Non-pigmented ciliary epithelial cell (primary cell): ENCODE results near the gene C19orf73.
A peak's percentile ranks its signal among the peaks of the same experiment; 100 is the strongest.
"Not testable (repeated sequence)": the region's sequence is repeated elsewhere in the genome, so short reads cannot be mapped to it uniquely, and the experiment has no call there.

Experiments used
- DNase-seq: peaks from one replicate; pipeline ENCODE4 v3.0.0-alpha.2; 2010; ENCODE audit warnings: low read depth

The C19orf73 gene

DNA sequence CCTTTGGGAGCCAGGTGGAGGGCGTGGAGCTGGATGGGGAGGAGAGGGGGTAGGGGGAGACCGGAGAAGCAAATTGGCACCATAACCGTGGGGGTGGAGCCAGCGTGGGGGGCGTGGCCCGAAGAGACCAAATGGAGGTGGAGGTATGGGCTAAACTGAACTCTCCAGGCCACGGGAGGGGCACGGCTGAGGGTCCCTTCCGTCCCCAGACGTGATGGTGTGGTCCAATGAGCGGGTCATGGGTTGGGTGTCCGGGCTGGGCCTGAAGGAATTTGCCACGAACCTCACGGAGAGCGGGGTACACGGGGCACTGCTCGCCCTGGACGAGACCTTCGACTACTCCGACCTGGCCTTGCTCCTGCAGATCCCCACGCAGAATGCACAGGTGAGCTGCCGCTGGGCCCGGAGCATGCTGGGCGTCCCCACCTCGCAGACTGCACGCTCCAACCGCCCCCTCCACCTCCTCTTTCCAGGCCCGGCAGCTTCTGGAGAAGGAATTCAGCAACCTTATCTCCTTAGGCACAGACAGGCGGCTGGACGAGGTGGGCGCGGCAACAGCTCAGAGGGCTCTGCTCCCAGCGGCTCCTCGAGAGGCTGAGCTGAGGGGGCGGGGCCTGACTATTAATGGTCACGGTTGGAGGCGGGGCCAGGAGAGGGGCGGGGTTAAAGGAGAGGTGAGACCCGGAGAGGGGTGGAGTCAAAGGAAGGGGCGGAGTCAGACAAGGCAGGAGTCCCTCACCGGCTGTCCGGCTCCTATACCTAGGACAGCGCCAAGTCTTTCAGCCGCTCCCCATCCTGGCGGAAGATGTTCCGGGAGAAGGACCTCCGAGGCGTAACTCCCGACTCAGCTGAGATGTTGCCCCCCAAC lies 30.1 kb upstream of the C19orf73 start:
- DNase-seq = no peak

GRCh38 chr19:49148044-49148682 lies 29.2 kb upstream of the C19orf73 start:
- no peak for DNase-seq

GRCh38 chr19:49146408-49146770 lies 27.4 kb upstream of the C19orf73 start:
- not testable (repeated sequence) for DNase-seq

GRCh38 chr19:49145573-49146407 lies 26.8 kb upstream of the C19orf73 start:
- DNase-seq = no peak

DNA sequence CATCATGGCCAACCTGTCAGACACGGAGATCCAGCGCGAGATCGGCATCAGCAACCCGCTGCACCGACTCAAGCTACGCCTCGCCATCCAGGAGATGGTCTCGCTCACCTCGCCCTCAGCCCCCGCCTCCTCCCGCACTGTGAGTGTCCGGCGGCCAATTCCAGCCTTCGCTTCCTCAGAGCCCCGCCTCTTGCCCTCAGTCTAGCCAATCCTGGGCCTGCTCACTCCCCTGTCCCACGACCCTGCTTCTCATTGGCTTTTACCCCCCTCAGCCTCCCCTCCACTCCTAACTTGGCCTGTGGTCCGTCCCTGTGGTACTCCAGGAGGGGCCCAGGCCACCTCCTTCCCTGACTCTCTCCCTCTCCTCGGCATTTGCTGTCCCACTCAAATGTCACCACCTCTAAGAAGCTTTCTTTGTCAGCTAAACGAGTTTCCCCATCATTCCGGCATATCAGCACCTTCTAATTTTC lies 24.0 kb upstream of the C19orf73 start:
- DNase-seq = no peak

DNA sequence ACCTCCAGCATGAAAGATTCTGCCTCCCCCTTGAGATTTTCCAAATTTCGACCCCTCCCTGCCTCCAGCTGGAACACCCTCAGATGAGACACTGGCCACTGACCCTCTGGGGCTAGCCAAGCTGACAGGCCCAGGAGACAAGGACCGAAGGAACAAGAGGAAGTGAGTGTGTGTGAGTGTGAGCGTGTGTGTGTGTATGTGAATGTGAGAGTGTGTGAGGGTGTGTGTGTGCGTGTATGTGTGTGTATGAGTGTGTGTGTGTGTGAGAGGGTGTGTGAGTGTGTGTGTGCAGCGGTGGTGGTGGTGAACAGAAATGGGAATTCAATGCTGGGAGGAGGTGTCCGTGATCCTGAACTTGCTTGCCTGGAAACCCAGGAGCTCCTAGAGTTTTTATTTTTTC lies 22.4 kb upstream of the C19orf73 start:
- no peak for DNase-seq

- no peak for DNase-seq
These were observed 22.0 kb upstream of the C19orf73 start for GRCh38 chr19:49140951-49141350.

- DNase-seq = no peak
These were observed 17.8 kb upstream of the C19orf73 start for GRCh38 chr19:49136771-49137171.

GRCh38 chr19:49135686-49136085 lies 16.7 kb upstream of the C19orf73 start:
- DNase-seq = no peak

DNA sequence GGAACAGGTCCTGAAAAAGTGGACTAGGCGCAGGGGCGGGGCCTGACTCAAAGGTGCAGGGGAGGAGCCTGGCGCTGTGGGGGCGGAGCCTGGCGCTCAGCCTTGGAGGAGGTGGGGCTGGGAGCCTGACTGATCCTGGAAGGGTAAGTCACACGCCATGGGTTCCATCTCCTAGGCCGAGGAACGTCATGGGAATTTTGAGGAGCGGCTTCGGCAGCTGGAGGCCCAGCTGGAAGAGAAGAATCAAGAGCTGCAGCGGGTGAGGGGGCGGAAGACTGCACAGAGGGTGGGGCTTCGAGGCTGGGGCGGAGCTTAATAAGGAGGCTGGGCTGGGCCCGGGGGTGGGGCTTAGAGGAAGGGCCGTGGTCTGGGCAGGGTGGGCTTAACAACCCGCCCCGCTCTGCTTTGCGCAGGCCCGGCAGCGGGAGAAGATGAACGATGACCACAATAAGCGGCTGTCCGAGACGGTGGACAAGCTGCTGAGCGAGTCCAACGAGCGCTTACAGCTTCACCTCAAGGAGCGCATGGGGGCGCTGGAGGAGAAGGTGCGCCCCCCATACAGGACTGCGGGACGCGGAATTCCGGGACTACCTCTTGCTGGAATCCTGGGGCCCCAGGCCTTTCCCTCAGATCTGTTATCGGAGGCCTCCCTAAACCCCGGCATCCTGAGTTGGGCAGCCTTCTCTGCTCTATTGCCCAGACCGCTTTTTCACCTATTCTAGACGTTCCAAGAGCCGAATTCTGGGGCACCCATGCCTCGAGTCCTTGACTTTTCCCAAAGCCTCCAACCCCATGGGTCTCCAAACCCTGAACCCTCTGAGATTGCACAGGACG lies 14.9 kb upstream of the C19orf73 start:
- DNase-seq = no peak

DNA sequence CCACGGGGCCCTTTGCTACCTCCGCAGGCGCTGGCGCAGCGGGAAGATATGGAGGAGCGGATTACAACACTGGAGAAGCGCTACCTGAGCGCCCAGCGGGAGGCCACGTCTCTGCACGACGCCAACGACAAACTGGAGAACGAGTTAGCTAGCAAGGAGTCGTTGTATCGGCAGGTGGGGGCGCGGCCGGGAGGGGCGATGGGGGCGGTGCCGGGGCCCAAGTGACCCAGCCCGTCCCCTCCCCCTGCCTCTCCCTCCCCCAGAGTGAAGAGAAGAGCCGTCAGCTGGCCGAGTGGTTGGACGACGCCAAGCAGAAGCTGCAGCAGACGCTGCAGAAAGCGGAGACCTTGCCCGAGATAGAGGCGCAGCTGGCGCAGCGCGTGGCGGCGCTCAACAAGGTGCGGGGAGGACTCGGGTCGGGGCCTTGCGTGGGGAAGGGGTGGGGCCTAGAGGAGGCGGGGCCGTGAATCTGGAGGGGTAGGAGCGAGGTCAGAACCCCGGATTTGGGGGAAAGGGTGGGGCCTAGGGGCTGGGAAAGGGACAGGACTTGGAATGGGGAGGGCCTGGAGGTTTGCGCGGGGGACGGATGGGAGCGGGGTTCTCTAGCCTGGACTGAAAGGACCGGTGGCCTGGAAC lies 14.1 kb upstream of the C19orf73 start:
- no peak for DNase-seq

DNA sequence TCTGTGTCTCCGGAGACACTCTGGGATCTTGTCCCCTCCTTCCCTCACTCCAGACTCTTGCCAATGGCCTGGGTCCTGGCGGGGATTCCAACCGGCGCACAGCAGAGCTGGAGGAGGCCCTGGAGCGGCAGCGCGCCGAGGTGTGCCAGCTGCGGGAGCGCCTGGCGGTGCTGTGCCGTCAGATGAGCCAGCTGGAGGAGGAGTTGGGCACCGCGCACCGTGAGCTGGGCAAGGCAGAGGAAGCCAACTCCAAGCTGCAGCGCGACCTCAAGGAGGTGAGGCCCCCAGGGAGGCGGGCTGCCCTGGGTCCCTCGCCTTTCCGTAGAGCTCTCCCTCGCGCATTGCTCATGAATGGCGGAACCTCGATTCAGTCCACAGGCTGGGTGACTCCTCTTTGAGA lies 11.4 kb upstream of the C19orf73 start:
- DNase-seq = no peak

DNA sequence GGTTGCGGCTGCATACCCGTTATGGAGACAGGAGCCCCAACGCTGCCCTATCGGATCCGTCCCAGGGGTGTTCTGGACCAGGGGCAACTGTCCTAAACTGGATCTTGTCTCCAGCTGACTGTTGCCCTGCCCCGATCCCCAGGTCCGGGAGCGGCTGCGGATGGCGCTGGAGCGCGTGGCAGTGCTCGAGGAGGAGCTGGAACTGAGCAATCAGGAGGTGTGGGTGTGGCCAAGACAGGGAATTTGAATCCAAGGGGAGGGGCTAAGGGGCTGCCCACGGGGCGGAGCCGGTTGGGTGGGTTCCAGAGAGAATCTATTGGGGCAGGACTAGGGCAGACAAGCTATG lies 10.3 kb upstream of the C19orf73 start:
- no peak for DNase-seq

DNA sequence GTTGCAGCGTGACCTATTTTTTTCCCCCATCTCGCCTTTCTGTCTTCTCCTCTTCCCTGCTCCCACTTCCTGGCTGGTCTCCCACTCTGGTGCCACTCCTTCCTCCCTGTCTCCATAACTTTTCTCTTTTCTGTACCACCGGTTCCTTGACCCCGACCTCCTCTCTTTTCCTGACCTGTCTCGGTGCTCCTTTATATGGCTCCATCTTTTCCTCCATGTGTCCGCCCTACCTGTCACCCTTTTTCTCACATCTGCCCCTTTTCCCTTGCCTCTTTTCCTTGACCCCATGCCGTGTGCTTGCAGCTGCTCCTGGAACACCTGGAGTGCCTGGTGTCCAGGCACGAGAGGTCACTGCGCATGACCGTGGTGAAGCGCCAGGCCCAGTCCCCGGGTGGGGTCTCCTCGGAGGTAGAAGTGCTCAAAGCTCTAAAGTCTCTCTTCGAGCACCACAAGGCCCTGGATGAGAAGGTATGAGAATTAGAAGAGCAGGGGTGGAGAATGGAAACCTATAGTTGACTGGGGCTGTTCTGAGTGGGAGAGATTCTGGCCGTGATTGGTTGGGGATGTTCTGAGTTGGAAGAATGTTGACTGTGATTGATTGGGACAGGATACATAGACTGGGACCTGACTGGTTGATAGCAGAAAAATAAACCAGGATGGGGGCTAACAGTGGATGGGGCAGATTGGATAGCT lies 9.7 kb upstream of the C19orf73 start:
- no peak for DNase-seq

- peak; percentile 78 for DNase-seq
These were observed 9.0 kb upstream of the C19orf73 start for GRCh38 chr19:49127674-49128544.

GRCh38 chr19:49127225-49127624 lies 8.3 kb upstream of the C19orf73 start:
- DNase-seq = not testable (repeated sequence)

- DNase-seq = no peak
These were observed 7.6 kb upstream of the C19orf73 start for GRCh38 chr19:49126575-49126974.

DNA sequence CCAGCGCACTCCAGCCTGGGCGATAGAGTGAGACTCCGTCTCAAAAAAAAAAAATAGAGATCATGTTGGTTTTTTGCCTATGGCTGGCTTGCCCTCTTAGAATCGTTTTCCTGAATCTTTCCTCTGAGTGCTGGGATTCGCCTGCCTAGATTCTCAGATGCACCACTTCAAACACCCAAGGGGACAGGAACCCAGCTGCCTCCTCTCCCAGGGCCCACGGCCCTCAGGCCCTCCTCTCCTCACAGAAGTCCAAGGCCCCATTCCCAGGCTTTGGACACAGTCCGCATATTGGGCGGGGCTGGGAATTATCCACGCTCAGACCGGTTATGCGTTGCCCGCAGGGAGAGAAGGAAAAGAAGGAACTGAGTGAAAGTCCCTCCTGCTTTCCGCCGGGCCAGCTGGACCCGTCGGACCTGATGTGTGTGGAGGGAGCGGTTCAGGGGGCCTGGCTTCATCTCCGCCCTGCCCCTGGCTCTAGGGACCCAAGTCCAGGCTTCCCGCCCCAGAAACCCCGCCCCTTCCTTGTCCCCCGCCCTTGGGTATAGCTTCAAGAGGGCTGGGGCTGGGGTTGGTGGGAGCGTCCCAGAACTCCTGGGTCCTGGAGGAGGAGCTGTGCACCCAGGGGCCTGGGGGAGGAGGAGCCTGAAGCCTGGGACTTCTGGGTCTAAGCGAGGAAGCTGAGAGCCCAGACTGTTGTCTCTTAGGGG lies 6.2 kb upstream of the C19orf73 start:
- no peak for DNase-seq

DNA sequence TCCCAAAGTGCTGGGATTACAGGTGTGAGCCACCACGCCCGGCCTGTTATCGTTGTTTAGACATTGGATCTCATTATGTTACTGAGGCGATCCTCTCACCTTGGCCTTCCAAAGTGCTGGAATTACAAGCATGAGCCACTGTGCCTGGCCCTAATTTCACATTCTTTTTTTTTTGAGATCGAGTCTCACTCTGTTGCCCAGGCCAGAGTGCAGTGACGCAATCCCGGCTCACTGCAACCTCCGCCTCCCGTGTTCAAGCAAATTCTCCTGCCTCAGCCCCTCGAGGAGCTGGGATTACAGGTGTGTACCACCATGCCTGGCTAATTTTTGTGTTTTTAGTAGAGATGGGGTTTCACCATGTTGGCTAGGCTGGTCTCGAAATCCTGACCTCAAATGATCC lies 4.3 kb upstream of the C19orf73 start:
- not testable (repeated sequence) for DNase-seq
